ENCODE data around the gene TSPAN2. TPM values are rescaled to one million over a fixed set of nuclear protein-coding genes. Genes with fewer than 3 reads are reported as not detected.

TSPAN2 gene
- total and polyA plus RNA-seq, 12 donors: 4.0 to 17.7 (median 6.7) TPM

DNA sequence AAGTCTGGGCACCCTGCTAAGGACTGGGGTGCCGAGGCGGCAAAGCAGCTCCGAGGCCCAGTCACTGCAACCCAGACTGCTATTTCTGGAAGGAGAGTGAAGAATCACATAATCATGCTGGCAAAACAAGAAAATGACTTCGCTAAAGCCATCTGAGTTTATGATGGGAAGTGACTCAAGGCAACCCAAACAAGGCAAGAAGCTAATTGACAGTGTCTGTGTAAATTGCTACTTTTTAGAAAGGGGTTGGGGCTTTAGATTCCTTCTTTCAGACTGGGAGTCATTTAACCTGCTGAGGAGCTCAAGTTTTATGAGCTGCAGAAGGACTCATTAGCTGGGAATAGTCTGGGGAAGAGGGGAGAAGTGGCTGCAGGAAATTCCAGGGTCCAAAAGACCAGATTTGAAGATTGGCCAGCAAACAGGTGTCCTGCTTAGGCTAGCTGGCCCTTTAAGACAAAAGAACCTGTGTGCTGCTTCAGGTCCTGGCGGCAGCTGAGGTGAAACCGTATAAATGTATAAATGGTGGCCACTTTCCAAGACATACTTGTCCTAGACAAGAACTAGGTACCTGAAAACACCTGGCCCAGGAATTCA is 31.5 kb downstream of the TSPAN2 start:
- WGBS, 2 donors: 89 to 93% methylated on average over 6 of the region's 6 CpGs
- Histone ChIP-seq H3K36me3 (peaks cover 0 to 34% (median 0%) of the 10 kb centered on the region in 9 donors), H3K27ac (no peak overlapping the region), H3K4me3 (no peak overlapping the region), H3K4me1 (peaks cover 0 to 13% (median 2%) of the 10 kb centered on the region in 9 donors), H3K9me3 (no peaks in the 10 kb centered on the region), H3K27me3 (no peaks in the 10 kb centered on the region)
- DNase-seq (no peak), ATAC-seq (no peak)
- TF ChIP-seq, protein P1, sequence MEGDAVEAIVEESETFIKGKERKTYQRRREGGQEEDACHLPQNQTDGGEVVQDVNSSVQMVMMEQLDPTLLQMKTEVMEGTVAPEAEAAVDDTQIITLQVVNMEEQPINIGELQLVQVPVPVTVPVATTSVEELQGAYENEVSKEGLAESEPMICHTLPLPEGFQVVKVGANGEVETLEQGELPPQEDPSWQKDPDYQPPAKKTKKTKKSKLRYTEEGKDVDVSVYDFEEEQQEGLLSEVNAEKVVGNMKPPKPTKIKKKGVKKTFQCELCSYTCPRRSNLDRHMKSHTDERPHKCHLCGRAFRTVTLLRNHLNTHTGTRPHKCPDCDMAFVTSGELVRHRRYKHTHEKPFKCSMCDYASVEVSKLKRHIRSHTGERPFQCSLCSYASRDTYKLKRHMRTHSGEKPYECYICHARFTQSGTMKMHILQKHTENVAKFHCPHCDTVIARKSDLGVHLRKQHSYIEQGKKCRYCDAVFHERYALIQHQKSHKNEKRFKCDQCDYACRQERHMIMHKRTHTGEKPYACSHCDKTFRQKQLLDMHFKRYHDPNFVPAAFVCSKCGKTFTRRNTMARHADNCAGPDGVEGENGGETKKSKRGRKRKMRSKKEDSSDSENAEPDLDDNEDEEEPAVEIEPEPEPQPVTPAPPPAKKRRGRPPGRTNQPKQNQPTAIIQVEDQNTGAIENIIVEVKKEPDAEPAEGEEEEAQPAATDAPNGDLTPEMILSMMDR (IDR thresholded peaks at IDR 0.05): no peak
- intact Hi-C loops (cut with DNase I): loop anchor here in 1 of 10 donors (5.0 kb wide), 1 partner anchor 55 kb away; no protein-coding TSS in a partner anchor

DNA sequence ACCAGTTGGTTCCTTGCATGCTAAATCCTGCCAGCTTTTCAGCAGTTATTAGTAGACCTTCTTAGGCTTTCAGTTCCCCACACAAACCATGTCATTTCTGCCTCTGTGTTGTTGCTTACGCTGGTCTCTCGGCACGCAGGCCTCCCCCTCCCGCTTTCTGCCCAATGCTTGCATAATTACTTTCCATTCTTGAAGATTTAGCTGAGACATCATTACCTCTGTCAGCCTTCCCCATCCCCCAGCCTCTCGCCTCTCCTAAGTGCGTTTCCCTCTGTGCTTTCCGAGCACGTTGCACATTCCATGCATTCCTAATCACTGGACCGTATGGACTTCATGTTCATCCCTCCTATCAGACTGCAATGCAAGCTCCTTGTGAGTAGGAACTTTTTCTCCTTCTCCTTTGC is 32.9 kb downstream of the TSPAN2 start:
- no peaks in the 10 kb centered on the region for H3K27me3 ChIP-seq
- 37 to 53% methylated on average over 9 of the region's 9 CpGs for WGBS, 2 donors
- TF ChIP-seq, protein P1 (IDR thresholded peaks at IDR 0.05): no peak
- no peak overlapping the region for H3K27ac ChIP-seq
- intact Hi-C loops (cut with DNase I): loop anchor here in 1 of 10 donors (5.0 kb wide), 1 partner anchor 56 kb away; no protein-coding TSS in a partner anchor
- ATAC-seq (peak in 1 of 8 donors; percentile 39), DNase-seq (no peak)
- H3K36me3 ChIP-seq: peaks cover 0 to 34% (median 0%) of the 10 kb centered on the region in 9 donors
- H3K4me3 ChIP-seq: no peak overlapping the region
- no peaks in the 10 kb centered on the region for H3K9me3 ChIP-seq
- H3K4me1 ChIP-seq: peaks cover 0 to 2% (median 0%) of the 10 kb centered on the region in 9 donors

DNA sequence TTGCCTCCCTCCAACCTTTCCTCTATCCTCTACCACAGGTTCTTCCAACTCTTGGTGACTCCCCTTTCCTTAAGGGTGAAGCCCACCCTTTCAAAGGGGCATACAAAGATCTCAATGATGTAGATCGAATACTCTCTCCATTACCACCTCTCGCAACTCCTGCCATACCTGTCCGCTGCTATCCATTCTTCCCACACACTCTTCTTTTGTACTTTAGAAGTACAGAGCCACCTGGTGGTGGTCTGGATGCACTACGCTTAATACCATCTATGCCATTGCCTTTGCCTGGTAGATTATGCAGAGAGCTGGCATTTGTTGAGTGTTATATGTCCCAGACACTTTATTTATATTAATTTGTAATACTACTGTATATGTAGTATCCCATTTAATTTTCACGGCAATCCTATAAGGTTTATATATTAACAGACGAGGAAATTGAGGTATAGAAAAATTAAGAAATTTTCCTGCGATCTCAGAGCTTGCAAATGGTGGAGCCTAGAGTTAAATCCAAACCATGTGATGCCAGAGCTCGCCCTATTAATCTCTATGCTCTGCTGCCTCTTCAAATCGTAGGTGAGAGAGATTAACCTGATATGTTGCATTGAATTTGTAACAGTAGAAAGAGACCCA is 36.7 kb downstream of the TSPAN2 start:
- H3K4me3 ChIP-seq: no peak overlapping the region
- intact Hi-C loops (cut with DNase I): loop anchor here in 8 of 10 donors (2.0 to 5.0 kb wide), 5 partner anchors 40 to 75 kb away; no protein-coding TSS in a partner anchor
- ATAC-seq (peak in 5 of 8 donors; percentile 55 to 78 (median 69)), DNase-seq (peak in 1 of 2 donors; percentile 35)
- H3K36me3 ChIP-seq: peaks cover 0 to 34% (median 0%) of the 10 kb centered on the region in 9 donors
- no peaks in the 10 kb centered on the region for H3K27me3 ChIP-seq
- 43 to 48% methylated on average over 9 of the region's 9 CpGs for WGBS, 2 donors
- H3K27ac ChIP-seq: no peak overlapping the region
- TF ChIP-seq, protein P1 (IDR thresholded peaks at IDR 0.05): peak; percentile 44 to 87 (median 84)
- H3K9me3 ChIP-seq: no peaks in the 10 kb centered on the region
- no peaks in the 10 kb centered on the region for H3K4me1 ChIP-seq

DNA sequence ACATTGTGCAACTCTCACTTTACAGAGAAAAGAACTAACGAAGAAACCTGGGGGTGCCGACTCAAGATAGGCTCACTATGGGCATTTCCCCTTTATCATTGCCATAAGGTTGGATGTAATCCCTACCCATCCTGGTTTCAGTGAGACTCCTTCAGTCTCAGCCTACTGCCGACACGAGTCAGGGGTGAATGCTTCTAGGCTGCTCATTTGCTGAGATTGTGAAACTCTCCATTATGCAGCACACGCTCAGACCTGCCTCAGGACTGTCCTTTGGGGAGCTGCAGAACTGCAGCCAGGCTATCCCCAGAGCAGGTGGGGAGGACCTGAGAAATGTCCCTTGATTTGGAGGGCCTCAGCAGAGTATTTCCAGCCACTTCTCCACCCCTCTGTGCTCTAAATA is 37.5 kb downstream of the TSPAN2 start:
- H3K9me3 ChIP-seq: no peaks in the 10 kb centered on the region
- no peaks in the 10 kb centered on the region for H3K4me1 ChIP-seq
- H3K27me3 ChIP-seq: no peaks in the 10 kb centered on the region
- TF ChIP-seq, protein P1 (IDR thresholded peaks at IDR 0.05): no peak
- H3K27ac ChIP-seq: no peak overlapping the region
- intact Hi-C loops (cut with DNase I): loop anchor here in 8 of 10 donors (2.0 to 5.0 kb wide), 5 partner anchors 40 to 75 kb away; no protein-coding TSS in a partner anchor
- peaks cover 0 to 32% (median 0%) of the 10 kb centered on the region in 9 donors for H3K36me3 ChIP-seq
- no peak overlapping the region for H3K4me3 ChIP-seq
- WGBS, 2 donors: 85 to 91% methylated on average over 5 of the region's 5 CpGs
- no peak for ATAC-seq
- no peak for DNase-seq
